Endothelial cell of umbilical vein (primary cell): ENCODE measurements around the gene MPZL3. TPM values are rescaled to one million over a fixed set of nuclear protein-coding genes. Genes with fewer than 3 reads are reported as not detected.
A peak's percentile ranks its signal among the peaks of the same experiment; 100 is the strongest.

ENCODE experiments used
- BruUV-seq: library from RNA; stranded (reverse); fragments of 400-500 nt; replicated peaks from 2 replicates; lab custom pipeline; 2021; lab: Mats Ljungman, UMichigan
- CTCF ChIA-PET: fragments of 300-600, 350-600 bp; sonication (Branson Sonifier 250); formaldehyde crosslinking; loops from one replicate; lab custom pipeline; 2021; ENCODE audit warnings: antibody characterized with exemption, inconsistent platforms; lab: Charles Lee
- POLR2A ChIA-PET: fragments of 300-600, 350-600 bp; sonication (Branson Sonifier 250); formaldehyde crosslinking; loops from one replicate; lab custom pipeline; 2021; ENCODE audit warnings: antibody characterized with exemption, inconsistent platforms; lab: Charles Lee
- DNase-seq: peaks from one replicate; pipeline ENCODE4 v3.0.0-alpha.2; 2011; ENCODE audit warnings: low read depth, low spot score
- FAIRE-seq: peaks from 2 replicates; lab custom pipeline; 2011; peaks lifted over from hg19 to GRCh38; lab: Jason Lieb, UNC
- H2AFZ ChIP-seq: 2 replicates; pipeline ENCODE4 v1.6.0; 2012; ENCODE audit warnings: low read depth, low read length, control low read depth, inconsistent platforms
- H3K27ac ChIP-seq: 2 replicates; pipeline ENCODE4 v1.5.1; 2011; ENCODE audit warnings: low read depth, mild to moderate bottlenecking, control low read depth, low read length, moderate library complexity; ENCODE audit not compliant: insufficient read depth
- H3K27me3 ChIP-seq, 2 experiments: 2 replicates each; pipeline versions ENCODE4 v1.6.0 to v1.6.1; 2011; ENCODE audit warnings: low read length in 2 of 2, mixed read lengths in 1 of 2; ENCODE audit not compliant: control insufficient read depth in 2 of 2, insufficient read depth in 2 of 2
- H3K36me3 ChIP-seq, 2 experiments: 2 replicates in 1 of 2; 3 replicates in 1 of 2; pipeline ENCODE4 v1.5.1; 2011; ENCODE audit warnings: low read length in 2 of 2, mild to moderate bottlenecking in 1 of 2, moderate library complexity in 1 of 2; ENCODE audit not compliant: control insufficient read depth in 2 of 2, insufficient read depth in 2 of 2; ENCODE audit errors: extremely low read depth in 1 of 2
- H3K4me1 ChIP-seq: 3 replicates; pipeline ENCODE4 v1.5.1; 2011; ENCODE audit warnings: mild to moderate bottlenecking, low read length; ENCODE audit not compliant: control insufficient read depth, insufficient read depth; ENCODE audit errors: extremely low read depth
- H3K4me2 ChIP-seq: 2 replicates; pipeline ENCODE4 v1.6.1; 2011; ENCODE audit warnings: low read length, control low read depth, mixed read lengths; ENCODE audit not compliant: insufficient read depth
- H3K4me3 ChIP-seq, 3 experiments: fragments of 200-600 bp in 1 of 3; sonication (generic), shearing (Covaris generic) in 1 of 3; replicated peaks in 1 of 3; 2 replicates each; pipeline ENCODE4 v1.5.1; 2011 to 2016; ENCODE audit warnings: control low read depth in 3 of 3, low read length in 3 of 3, mild to moderate bottlenecking in 2 of 3, inconsistent platforms in 1 of 3, low read depth in 1 of 3, moderate library complexity in 1 of 3; ENCODE audit not compliant: insufficient read depth in 1 of 3
- H3K79me2 ChIP-seq: 2 replicates; pipeline ENCODE4 v1.6.0; 2012; ENCODE audit warnings: low read length, inconsistent platforms; ENCODE audit not compliant: control insufficient read depth, insufficient read depth
- H3K9ac ChIP-seq: replicated peaks from 2 replicates; pipeline ENCODE3; 2011; ENCODE audit warnings: low read length, control low read depth; ENCODE audit not compliant: insufficient read depth; ENCODE audit errors: extremely low read depth
- H3K9me1 ChIP-seq: replicated peaks from 3 replicates; pipeline ENCODE4 v1.6.0; 2011; ENCODE audit warnings: mild to moderate bottlenecking, low read length; ENCODE audit not compliant: control insufficient read depth, insufficient read depth; ENCODE audit errors: extremely low read depth
- H3K9me3 ChIP-seq: replicated peaks from 2 replicates; pipeline ENCODE4 v1.5.1; 2012; ENCODE audit warnings: low read length, inconsistent platforms; ENCODE audit not compliant: control insufficient read depth, insufficient read depth
- H4K20me1 ChIP-seq: replicated peaks from 2 replicates; pipeline ENCODE3; 2011; ENCODE audit warnings: mild to moderate bottlenecking, low read length; ENCODE audit not compliant: control insufficient read depth, insufficient read depth; ENCODE audit errors: extremely low read depth
- EZH2 ChIP-seq: IDR thresholded peaks from 2 replicates; pipeline ENCODE4 v1.6.1; 2012; ENCODE audit warnings: borderline replicate concordance, low read depth, mild to moderate bottlenecking, moderate library complexity, low read length, inconsistent platforms; ENCODE audit not compliant: severe bottlenecking
- FOS ChIP-seq: IDR thresholded peaks from 2 replicates; pipeline ENCODE4 v1.6.1; 2011; ENCODE audit warnings: mild to moderate bottlenecking, low read length, moderate library complexity, borderline replicate concordance; ENCODE audit not compliant: insufficient read depth
- GATA2 ChIP-seq: IDR thresholded peaks from 2 replicates; pipeline ENCODE4 v1.7.0; 2011; ENCODE audit warnings: low read depth, mild to moderate bottlenecking, moderate library complexity, mixed read lengths, low read length; ENCODE audit not compliant: insufficient read length, insufficient read depth
- POLR2A ChIP-seq: IDR thresholded peaks from 2 replicates; pipeline ENCODE4 v1.6.1; 2012; ENCODE audit warnings: low read depth, mild to moderate bottlenecking, control low read depth, low read length
- POLR2AphosphoS5 ChIP-seq: IDR thresholded peaks from 2 replicates; pipeline ENCODE4 v1.6.1; 2012; ENCODE audit warnings: low read depth, mild to moderate bottlenecking, control low read depth, low read length, moderate library complexity; ENCODE audit not compliant: insufficient read depth
- dilution Hi-C: fragments of 300-500 bp; cut with MboI; formaldehyde crosslinking; loops from one replicate; pipeline ENCODE4 v1.15.0; 2019; ENCODE audit warnings: low sequenced_read_pairs; ENCODE audit not compliant: extremely low pct_ligation_motif_present
- intact Hi-C: fragments of 100-400 bp; cut with micrococcal nuclease; formaldehyde crosslinking; loops from one replicate; pipeline ENCODE4 v1.10.0; 2022
- polyA plus RNA-seq, 4 experiments: library from polyadenylated mRNA; depleted of rRNA in 3 of 4; stranded (reverse) in 3 of 4; unstranded in 1 of 4; fragments of >200 nt; gene quantifications; 2 replicates each; pipeline versions ENCODE4 v1.2.1 to v1.2.3, GENCODE V29; 2011 to 2012; ENCODE audit warnings: missing spikeins in 1 of 4
- total RNA-seq: library from RNA; stranded (reverse); gene quantifications from 2 replicates; pipeline ENCODE4 v1.2.3, GENCODE V29; 2021
- TF ChIP-seq, protein P1 (sequence below), 2 donors: IDR thresholded peaks; 1 replicate in 1 of 2; 2 replicates in 1 of 2; pipeline ENCODE4 v1.5.1; 2011; ENCODE audit warnings: low read length in 2 of 2, mild to moderate bottlenecking in 2 of 2, moderate library complexity in 2 of 2, control low read depth in 1 of 2, inconsistent platforms in 1 of 2, low read depth in 1 of 2; ENCODE audit not compliant: insufficient read depth in 1 of 2; ENCODE audit errors: extremely low read depth in 1 of 2

Gene MPZL3
- total and polyA plus RNA-seq, 2 donors (not counting 3 experiments of a cell fraction or from before 2014, with no cell fraction given) = 2.5 to 7.1 TPM

DNA sequence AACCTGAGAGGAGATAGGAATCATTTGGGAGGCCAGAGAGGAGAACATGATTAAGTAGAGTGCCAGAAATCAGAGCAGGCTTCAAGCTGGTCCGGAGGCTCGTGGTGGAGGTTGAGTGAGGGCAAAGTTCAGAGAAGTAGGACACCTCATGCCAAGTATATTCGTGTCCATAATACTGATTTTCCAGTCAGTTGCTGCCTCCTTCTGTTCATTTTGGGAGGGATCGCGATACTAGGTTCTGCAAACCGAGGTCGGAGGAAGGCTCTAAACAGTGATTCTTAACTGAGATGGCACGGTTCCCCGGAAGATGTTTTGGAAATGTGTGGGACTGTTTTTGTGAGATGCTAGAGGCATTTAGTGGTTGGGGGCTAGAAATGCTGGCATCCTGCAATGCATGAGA is 38.8 kb upstream of the MPZL3 start:
- no peak for TF ChIP-seq EZH2
- TF ChIP-seq, protein P1, sequence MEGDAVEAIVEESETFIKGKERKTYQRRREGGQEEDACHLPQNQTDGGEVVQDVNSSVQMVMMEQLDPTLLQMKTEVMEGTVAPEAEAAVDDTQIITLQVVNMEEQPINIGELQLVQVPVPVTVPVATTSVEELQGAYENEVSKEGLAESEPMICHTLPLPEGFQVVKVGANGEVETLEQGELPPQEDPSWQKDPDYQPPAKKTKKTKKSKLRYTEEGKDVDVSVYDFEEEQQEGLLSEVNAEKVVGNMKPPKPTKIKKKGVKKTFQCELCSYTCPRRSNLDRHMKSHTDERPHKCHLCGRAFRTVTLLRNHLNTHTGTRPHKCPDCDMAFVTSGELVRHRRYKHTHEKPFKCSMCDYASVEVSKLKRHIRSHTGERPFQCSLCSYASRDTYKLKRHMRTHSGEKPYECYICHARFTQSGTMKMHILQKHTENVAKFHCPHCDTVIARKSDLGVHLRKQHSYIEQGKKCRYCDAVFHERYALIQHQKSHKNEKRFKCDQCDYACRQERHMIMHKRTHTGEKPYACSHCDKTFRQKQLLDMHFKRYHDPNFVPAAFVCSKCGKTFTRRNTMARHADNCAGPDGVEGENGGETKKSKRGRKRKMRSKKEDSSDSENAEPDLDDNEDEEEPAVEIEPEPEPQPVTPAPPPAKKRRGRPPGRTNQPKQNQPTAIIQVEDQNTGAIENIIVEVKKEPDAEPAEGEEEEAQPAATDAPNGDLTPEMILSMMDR (IDR thresholded peaks at IDR 0.05; ENCODE audit: extremely low read depth in 1 of 2, insufficient read depth in 1 of 2, low read depth in 1 of 2, low read length in 2 of 2) = peak; percentile 30 to 53
- Histone ChIP-seq H3K4me1 (no peaks in the 10 kb centered on the region), H3K27me3 (no peaks in the 10 kb centered on the region), H2AFZ (no peak overlapping the region), H3K4me3 (no peak overlapping the region), H3K27ac (no peak overlapping the region), H3K9me3 (no peaks in the 10 kb centered on the region), H3K4me2 (no peak overlapping the region), H3K79me2 (no peaks in the 10 kb centered on the region), H4K20me1 (no peaks in the 10 kb centered on the region), H3K9ac (no peak overlapping the region), H3K36me3 (no peaks in the 10 kb centered on the region), H3K9me1 (no peaks in the 10 kb centered on the region)
- dilution Hi-C loops (no loop called here), intact Hi-C loops (loop anchor here (1.0 to 5.0 kb wide), 5 partner anchors 27 to 276 kb away; partner anchors contain the start of genes IFT46 and MPZL2)
- ChIA-PET CTCF (interaction anchor here (0.7 to 12.3 kb wide), 16 partner anchors 8 to 148 kb away, joined by 3 to 235 read pairs (median 4); partner anchors contain the start of gene MPZL2), POLR2A (no interaction called here)
- FAIRE-seq (peak; percentile 68), DNase-seq (peak; percentile 68)
- BruUV-seq = no TSS peak

DNA sequence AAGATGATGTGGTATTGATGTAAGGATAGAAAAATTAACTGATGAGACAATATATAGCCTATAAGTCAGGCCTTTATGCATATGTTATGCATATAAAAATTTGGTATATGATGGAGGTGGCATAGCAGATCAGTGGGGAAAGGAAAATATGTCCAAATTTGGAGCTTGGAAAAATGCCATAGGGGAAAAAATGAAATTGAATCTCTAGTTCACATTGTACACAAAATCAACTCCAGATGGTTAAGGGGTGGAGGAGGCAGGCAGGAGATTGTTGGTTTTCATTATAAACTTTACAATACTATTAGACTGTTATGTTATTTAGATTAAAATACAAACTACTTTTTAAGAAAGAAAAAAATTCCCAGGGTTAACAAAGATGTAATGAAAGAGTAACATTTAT is 37.2 kb upstream of the MPZL3 start:
- no peak for TF ChIP-seq FOS
- TF ChIP-seq POLR2AphosphoS5 = no peak
- TF ChIP-seq, protein P1 (IDR thresholded peaks at IDR 0.05; ENCODE audit: extremely low read depth in 1 of 2, insufficient read depth in 1 of 2, low read depth in 1 of 2, low read length in 2 of 2) = no peak
- TF ChIP-seq POLR2A = no peak
- no peak for TF ChIP-seq GATA2
- no peaks in the 10 kb centered on the region for H3K9me1 ChIP-seq
- no peak overlapping the region for H3K4me2 ChIP-seq
- H2AFZ ChIP-seq = no peak overlapping the region
- BruUV-seq = no TSS peak
- CTCF ChIA-PET = interaction anchor here (0.8 to 12.3 kb wide), 7 partner anchors 12 to 118 kb away, joined by 3 to 235 read pairs (median 4); partner anchors contain the start of gene CD3E
- FAIRE-seq (no peak), DNase-seq (no peak)
- H3K4me1 ChIP-seq = no peaks in the 10 kb centered on the region
- no peaks in the 10 kb centered on the region for H3K36me3 ChIP-seq
- H4K20me1 ChIP-seq = no peaks in the 10 kb centered on the region
- no peaks in the 10 kb centered on the region for H3K79me2 ChIP-seq
- POLR2A ChIA-PET = no interaction called here
- dilution Hi-C loops (no loop called here), intact Hi-C loops (no loop called here)
- no peaks in the 10 kb centered on the region for H3K9me3 ChIP-seq
- H3K27ac ChIP-seq = no peak overlapping the region
- H3K4me3 ChIP-seq = no peak overlapping the region
- H3K27me3 ChIP-seq = no peaks in the 10 kb centered on the region
- no peak overlapping the region for H3K9ac ChIP-seq
